Measurements from ENCODE around the gene RGL1. TPM values are rescaled to one million over a fixed set of nuclear protein-coding genes. Genes with fewer than 3 reads are reported as not detected.

RGL1 gene
- total RNA-seq, 1 experiment from 2014 or later, result 1.3 TPM

DNA sequence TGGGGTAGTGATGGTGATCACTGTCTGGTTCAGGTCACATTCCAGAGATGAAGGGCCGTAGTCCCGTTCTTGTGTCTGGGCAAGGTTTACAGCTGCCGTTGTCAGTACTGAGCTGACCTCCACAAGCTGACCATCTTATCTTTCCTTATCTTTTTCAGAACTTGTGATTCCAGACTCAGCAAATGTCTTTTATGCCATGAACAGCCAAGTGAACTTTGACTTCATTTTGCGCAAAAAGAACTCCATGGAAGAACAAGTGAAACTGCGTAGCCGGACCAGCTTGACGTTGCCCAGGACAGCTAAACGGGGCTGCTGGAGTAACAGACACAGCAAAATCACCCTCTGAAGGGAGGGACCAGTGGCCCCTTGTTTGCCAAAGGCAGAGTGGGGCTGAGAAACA lies 121.0 kb downstream of the RGL1 start:
- no peak overlapping the region for H3K27ac ChIP-seq (ENCODE audit: low read depth, low read length)
- CTCF ChIA-PET, result interaction anchor here (1.8 kb wide), 1 partner anchor 10 kb away, joined by 5 read pairs; no protein-coding TSS in a partner anchor
- no peaks in the 10 kb centered on the region for H3K9me2 ChIP-seq (ENCODE audit: insufficient read depth)
- H3K9ac ChIP-seq (ENCODE audit: low read length), result no peak overlapping the region
- RAD21 ChIA-PET (ENCODE audit: low non-redundant PET in 1 of 2, low total read pairs in 2 of 2, uncharacterized antibody in 2 of 2, unreplicated experiment in 2 of 2), result no interaction called here
- H3K79me2 ChIP-seq (ENCODE audit: insufficient read depth, low read length), result no peaks in the 10 kb centered on the region
- no peak overlapping the region for H3K4me2 ChIP-seq (ENCODE audit: low read length)
- TF ChIP-seq, protein P1, sequence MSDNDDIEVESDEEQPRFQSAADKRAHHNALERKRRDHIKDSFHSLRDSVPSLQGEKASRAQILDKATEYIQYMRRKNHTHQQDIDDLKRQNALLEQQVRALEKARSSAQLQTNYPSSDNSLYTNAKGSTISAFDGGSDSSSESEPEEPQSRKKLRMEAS (IDR thresholded peaks at IDR 0.05), result no peak
- no peak for TF ChIP-seq FOSL1 (IDR thresholded peaks at IDR 0.05; ENCODE audit: low read depth)
- no peak for TF ChIP-seq POLR2A (IDR thresholded peaks at IDR 0.05; ENCODE audit: borderline replicate concordance, extremely low read depth, insufficient read depth, insufficient read length)
- TF ChIP-seq, protein P2, sequence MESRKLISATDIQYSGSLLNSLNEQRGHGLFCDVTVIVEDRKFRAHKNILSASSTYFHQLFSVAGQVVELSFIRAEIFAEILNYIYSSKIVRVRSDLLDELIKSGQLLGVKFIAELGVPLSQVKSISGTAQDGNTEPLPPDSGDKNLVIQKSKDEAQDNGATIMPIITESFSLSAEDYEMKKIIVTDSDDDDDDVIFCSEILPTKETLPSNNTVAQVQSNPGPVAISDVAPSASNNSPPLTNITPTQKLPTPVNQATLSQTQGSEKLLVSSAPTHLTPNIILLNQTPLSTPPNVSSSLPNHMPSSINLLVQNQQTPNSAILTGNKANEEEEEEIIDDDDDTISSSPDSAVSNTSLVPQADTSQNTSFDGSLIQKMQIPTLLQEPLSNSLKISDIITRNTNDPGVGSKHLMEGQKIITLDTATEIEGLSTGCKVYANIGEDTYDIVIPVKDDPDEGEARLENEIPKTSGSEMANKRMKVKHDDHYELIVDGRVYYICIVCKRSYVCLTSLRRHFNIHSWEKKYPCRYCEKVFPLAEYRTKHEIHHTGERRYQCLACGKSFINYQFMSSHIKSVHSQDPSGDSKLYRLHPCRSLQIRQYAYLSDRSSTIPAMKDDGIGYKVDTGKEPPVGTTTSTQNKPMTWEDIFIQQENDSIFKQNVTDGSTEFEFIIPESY (IDR thresholded peaks at IDR 0.05; ENCODE audit: extremely low read depth, insufficient replicate concordance, low read length), result no peak
- TF ChIP-seq YY1 (IDR thresholded peaks at IDR 0.05; ENCODE audit: extremely low read depth, insufficient replicate concordance, low read depth, low read length), result no peak
- no peak for TF ChIP-seq SP1 (IDR thresholded peaks at IDR 0.05; ENCODE audit: low read depth)
- no peak for TF ChIP-seq TCF7L2 (IDR thresholded peaks at IDR 0.05; ENCODE audit: borderline replicate concordance, extremely low read depth, insufficient read depth, insufficient read length)
- no peak for TF ChIP-seq JUND (IDR thresholded peaks at IDR 0.05)
- H3K4me3 ChIP-seq (replicated peaks in 1 of 2; ENCODE audit: low read depth in 1 of 2, low read length in 2 of 2), result no peak overlapping the region
- H3K36me3 ChIP-seq (ENCODE audit: control insufficient read depth in 1 of 2, insufficient read depth in 2 of 2, low read length in 2 of 2), result no peaks in the 10 kb centered on the region
- no peaks in the 10 kb centered on the region for H3K27me3 ChIP-seq (ENCODE audit: insufficient read depth, low read length)
- DNase-seq (ENCODE audit: low read depth, low spot score), result no peak
- no peak overlapping the region for H2AFZ ChIP-seq (ENCODE audit: low read depth, low read length, poor library complexity, severe bottlenecking)
- no peak for ATAC-seq
- intact Hi-C loops (cut with micrococcal nuclease), result no loop called here
- H4K20me1 ChIP-seq (ENCODE audit: insufficient read depth), result no peaks in the 10 kb centered on the region
- H3K9me3 ChIP-seq (ENCODE audit: control insufficient read depth in 1 of 2, insufficient read depth in 1 of 2, low read depth in 1 of 2, low read length in 2 of 2), result no peaks in the 10 kb centered on the region
- no TSS peak for BruUV-seq (replicated peaks)
- H3K4me1 ChIP-seq (ENCODE audit: control insufficient read depth in 1 of 2, insufficient read depth in 2 of 2, low read length in 2 of 2), result no peaks in the 10 kb centered on the region
- POLR2A ChIA-PET, result no interaction called here
